Dermis blood vessel endothelial cell (primary cell): ENCODE results near the gene RNF2. TPM values are rescaled to one million over a fixed set of nuclear protein-coding genes. Genes with fewer than 3 reads are reported as not detected.

Experiments used
- DNase-seq: peaks from one replicate; pipeline ENCODE4 v3.0.0; 2010
- total RNA-seq: library from RNA; depleted of rRNA; stranded (reverse); fragments of >200 nt; gene quantifications from 2 replicates; pipeline ENCODE4 v1.2.3, GENCODE V29; 2014

The RNF2 gene
- total RNA-seq, 1 donor from 2014 or later: 25.2 TPM

DNA sequence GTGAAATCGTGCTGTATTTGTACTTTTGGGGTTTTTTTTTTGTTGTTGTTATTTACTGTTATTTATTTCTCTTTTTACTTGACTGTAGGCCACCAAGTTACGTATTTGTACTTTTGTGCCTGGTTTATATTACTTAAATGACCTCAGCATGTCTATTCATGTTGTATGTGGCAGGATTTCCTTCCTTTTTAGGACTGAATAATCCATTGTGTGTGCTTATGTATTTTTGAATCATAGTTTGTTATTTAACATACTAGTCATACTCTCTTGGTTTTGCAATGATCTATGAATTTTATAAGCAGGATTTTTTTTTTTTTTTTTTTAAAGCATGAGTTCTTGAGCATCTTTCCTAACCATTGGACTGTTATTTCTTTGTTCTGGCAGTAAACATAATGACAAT, 51.2 kb downstream of the RNF2 start:
- DNase-seq: peak; percentile 68

DNA sequence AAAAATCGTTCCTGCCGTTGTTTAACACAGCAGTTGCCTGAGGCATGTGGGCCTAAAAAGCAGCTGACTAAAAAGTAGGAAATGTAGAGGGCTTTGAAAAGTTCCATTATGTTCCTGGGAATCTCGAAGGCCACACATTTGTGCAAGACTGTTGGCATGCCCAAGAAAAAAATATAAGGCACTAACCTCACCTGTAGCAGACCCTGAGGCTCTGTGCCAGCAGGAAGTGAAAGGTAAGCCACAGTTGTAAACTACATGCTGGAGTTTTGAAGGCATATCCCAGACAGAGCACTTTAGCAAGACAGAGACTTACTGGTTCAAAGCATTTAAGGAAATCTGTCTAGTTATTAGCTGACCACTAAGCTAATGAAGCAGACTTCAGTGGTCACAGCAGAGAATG, 58.7 kb downstream of the RNF2 start:
- no peak for DNase-seq

DNA sequence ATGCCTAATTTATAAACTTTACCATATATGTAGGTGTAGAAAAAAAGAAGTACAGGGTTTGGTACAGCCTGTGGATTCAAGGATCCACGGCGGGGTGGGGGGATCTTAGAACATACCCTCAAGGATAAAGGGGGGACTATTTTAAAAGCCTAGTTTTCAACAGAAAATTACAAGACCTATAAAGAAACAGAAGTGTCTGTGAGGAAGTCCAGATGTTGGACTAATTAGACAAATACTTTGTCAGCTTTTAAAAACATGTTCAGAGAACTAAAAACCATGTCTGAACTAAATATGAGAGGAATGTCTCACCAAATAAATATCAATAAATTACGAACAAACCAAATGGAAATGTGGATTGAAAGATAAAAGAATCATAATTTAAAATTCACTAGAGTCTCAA, 59.8 kb downstream of the RNF2 start:
- no peak for DNase-seq

DNA sequence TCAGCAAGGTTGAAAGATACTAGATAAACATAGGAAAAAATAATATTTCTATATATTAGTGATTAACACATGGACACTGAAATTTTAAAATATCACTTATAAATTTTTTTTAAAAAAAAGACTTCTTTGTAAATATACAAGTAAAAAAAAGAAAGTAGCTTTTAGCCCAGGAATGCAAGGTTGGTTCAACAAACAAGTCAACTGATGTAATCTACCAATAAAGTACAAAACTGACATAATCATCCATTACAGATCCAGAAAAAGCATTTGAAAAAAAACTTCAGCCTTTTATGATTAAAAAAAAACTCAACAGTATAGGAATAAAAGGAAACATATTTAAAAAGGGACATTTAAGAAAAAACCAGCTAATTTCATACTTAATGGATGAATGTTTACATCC, 63.0 kb downstream of the RNF2 start:
- DNase-seq: peak; percentile 13

DNA sequence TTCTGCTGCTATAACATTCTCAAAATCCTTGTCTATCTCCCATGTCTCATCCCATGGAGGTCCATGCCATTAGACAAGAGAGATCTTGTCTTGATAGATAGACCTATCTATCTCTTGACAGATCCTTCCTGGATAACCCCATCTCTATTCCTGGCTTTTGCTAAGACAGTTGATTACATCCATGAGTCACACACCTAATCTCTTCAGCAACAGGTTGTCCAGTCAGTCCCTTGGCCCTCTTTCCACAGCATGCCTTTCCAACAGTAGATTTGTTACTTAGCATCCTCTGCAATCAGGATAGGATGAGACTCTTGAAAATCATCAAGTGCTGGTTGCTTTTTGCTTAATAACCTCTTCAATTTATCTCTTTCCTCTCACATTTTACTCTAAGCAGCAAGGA, 64.8 kb downstream of the RNF2 start:
- no peak for DNase-seq

DNA sequence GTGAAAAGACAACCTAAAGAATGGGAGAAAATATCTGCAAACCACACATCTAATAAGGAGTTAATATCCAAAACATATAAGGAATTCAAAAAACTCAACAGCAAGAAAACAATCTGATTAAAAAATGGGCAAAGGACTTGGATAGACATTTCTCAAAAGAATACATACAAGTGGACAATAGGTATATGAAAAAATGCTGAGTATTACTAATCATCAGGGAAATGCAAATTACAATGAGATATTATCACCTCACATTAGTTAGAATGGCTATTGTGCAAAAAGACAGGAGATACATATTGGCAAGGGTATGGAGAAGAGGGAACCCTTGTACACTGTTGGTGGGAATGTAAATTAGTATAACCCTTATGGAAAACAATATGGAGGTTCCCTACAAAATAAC, 66.5 kb downstream of the RNF2 start:
- DNase-seq: no peak

DNA sequence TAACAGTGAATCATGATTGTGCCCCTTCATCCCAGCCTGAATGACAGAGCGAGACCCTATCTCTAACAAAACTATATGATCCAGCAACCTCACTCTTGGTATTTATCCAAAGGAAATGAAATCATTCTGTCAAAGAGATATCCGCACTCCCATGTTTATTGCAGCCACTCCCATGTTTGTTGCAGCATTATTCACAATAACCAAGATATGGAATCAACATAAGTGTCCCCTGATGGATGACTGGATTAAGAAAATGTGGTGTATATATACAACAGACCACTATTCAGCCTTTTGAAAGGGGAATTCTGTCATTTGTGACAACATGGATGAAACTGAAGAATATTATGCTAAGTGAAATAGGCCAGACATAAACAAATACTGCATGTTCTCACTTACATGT, 67.0 kb downstream of the RNF2 start:
- DNase-seq: peak; percentile 3

DNA sequence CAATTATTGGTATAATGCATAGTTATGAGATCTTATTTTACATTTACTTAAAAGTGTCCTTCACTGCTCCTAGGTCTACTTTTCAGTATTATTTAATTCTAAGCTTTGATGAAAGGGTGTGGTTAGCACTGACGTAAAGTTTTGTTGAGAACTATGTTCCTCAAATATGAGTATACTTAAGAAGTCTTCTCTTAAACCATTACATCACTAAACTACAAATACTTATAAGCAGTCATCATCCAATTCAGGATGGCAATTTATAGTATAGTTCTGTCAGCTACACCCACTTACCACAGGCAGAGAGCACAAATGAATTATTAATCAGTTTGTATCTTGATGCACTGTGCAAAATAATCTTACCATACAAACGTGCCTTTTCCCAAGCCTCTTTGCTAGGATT, 84.3 kb downstream of the RNF2 start:
- DNase-seq: no peak

DNA sequence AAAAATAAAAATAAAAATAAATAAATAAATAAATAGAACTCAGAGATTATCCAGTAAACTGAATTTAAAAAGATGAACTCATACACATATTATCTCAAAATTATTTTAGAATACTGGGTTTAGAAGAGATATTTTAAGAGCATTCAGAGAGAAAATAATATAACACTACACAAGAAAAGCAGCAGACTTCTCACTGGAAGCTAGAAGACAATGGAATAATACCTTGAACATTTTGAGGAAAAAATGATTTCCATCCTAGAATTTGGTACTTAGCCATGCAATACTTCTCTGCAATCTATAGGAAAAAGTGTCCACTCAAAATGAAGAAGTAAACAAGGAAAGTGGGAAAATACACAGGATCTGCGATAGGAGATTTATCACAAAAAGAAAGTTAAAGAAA, 87.2 kb downstream of the RNF2 start:
- no peak for DNase-seq

DNA sequence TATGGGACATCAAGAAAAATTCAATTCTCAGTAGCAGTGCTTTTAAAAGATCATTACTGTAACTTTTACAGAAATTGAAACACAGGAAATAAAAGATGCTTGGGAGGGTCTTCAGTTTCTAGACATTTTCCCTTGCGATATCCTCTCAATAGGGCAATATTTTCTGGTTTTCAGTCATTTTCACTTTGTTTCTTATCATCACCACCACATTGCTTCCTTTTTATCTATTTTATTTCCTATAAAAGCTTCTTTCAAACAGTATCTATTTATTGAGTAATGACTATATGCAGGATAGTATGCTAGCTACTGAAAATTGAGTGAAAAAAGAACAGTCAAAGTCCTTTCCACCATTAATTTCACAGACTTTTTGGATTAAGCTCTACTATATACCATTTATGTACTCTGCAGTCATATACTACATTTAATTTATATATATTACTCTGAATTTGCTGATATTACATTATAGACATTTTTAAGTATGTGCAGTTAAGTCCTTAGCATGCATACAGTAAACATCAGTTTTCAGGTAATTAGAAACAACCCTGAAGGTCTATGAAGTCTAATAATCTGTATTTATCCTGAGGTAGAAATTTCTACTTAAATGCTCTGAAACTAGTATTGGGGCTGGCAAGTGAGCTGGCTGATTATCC, 92.7 kb downstream of the RNF2 start:
- no peak for DNase-seq

DNA sequence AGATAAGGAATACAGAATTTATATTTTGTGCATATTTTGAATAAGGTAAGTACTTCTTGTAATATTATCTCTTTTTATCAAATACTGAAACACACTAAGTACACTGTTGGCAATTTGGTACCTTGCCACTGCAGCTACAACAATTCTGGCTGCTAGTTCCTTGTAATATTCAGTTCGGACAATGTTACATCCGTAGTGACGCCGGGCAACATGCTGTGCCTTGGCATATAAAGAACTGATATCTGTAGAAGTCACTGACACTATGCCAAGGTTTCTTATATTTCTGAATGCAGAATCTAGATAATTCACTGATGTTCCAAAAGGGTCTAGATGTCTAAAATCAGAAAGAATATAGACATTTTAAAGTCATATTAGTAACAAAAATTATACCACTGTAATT, 93.9 kb downstream of the RNF2 start:
- no peak for DNase-seq

DNA sequence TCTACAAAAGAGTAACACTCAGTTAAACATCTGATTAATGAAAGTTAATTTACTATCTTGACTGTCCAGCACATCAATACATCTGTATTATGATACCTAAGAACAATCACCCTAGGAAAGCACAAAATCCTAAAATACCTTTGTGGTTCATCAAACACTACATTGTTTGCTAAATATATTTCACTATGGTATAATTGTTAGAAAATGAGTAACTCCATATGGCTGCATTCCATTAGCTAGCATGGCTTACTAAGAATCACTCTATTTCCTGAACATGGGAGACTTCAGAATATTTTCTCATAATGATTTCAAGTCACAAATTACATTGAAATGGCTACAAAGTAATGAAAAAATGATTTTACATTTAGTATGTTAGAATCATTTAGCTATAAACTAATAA, 98.9 kb downstream of the RNF2 start:
- peak; percentile 47 for DNase-seq

DNA sequence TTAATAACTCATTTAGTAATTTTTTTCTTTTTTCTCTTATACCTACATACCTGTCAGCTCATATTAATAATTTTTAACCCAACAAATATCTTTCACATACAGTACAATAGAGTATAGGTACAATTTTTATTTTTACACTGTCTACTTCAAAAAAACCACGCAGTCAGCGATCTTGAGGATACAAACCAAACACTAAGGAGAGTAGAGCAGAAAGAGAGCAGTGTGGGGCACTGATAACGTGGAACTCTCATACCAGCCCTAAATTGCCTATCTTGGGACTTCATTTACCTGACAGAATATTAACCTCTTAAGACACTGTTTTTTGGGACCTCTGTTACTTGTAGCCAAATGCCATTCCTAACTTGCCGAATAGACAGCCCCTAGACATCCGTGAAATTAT, 105.9 kb downstream of the RNF2 start:
- no peak for DNase-seq

Other genes with a start within 250 kb of the RNF2 start
- 9.6 and 43.1 TPM in 2 replicates for gene NIBAN1, start 71.0 kb upstream of the RNF2 start, total RNA-seq
- 25.2 and 37.7 TPM in 2 replicates for gene TRMT1L, start 111.4 kb downstream of the RNF2 start, total RNA-seq
- 6.4 and 7.1 TPM in 2 replicates for gene SWT1, start 111.6 kb downstream of the RNF2 start, total RNA-seq